ENCODE data around the gene CDK8. TPM values are rescaled to one million over a fixed set of nuclear protein-coding genes. Genes with fewer than 3 reads are reported as not detected.
"Not testable (repeated sequence)": the region's sequence is repeated elsewhere in the genome, so short reads cannot be mapped to it uniquely, and the experiment has no call there.

Gene CDK8
- polyA plus RNA-seq, 4 donors: 19.3 to 24.6 (median 23.0) TPM

DNA sequence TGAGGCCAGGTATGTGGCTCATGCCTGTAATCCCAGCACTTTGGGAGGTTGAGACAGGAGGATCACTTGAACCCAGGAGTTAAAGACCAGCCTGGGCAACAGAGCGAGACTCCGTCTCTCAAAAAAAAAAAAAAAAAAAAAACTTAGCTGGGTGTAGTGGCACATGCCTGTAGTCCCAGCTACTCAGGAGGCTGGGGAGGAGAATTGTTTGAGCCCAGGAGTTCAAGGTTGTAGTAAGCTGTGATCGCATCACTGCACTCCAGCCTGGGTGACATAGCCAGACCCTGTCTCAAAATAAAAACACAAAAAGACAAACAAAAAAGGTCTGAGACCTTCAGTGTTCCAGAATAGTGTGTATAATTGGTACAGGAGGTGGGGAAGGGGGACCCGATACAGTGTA lies 1.9 kb upstream of the CDK8 start:
- not testable (repeated sequence) for DNase-seq (ENCODE audit: low read depth in 4 of 4, low spot score in 2 of 4)

- no peak for DNase-seq (ENCODE audit: low read depth in 4 of 4, low spot score in 2 of 4)
Measured at GRCh38 chr13:26253262-26253786, 605 bp upstream of the CDK8 start.

GRCh38 chr13:26254583-26255111 lies 718 bp downstream of the CDK8 start:
- DNase-seq (ENCODE audit: low read depth in 4 of 4, low spot score in 2 of 4): no peak

- DNase-seq (ENCODE audit: low read depth in 4 of 4, low spot score in 2 of 4): no peak
Measured at GRCh38 chr13:26255115-26255514, 1.2 kb downstream of the CDK8 start.

- no peak for DNase-seq (ENCODE audit: low read depth in 4 of 4, low spot score in 2 of 4)
Measured at GRCh38 chr13:26255691-26256277, 1.9 kb downstream of the CDK8 start.

- no peak for DNase-seq (ENCODE audit: low read depth in 4 of 4, low spot score in 2 of 4)
Measured at GRCh38 chr13:26257049-26257448, 3.1 kb downstream of the CDK8 start.

DNA sequence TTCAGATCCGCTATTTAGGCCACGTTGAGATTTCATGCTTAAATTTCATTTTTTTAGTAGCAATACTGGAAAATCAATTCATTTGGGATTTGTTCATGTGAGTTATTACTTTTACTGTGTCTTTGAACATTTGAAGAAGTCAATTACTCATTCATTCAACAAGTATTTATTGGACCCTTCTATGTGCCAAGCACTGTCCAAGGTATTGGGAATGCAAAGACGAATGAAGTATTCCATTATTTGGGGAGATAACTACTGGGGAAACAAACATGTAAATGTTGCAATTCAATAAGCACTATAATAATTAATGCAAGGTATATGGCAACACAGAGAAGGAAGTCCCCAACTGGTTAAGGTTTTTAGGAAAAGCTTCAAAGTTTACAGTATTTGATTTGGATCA lies 5.7 kb downstream of the CDK8 start:
- no peak for DNase-seq (ENCODE audit: low read depth in 4 of 4, low spot score in 2 of 4)

DNA sequence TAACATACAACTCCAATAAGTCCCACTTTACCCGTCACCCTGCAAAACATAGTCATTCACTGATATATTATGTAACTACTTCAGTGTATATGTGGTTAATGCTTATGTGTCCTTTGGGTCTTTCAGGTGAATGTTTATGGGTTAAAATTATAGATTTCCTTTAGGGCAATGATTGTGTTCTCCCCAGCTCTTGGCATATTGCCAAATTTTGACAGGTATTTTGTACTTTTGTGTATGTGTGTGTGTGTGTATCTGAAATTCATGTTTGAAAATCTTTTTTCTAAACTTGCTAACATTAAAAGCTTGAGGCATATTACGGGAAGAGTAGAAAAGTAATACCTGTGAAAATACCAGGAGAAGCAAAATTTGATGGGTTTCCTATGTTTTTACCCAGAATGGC lies 8.2 kb downstream of the CDK8 start:
- no peak for DNase-seq (ENCODE audit: low read depth in 4 of 4, low spot score in 2 of 4)

GRCh38 chr13:26266311-26266710 lies 12.4 kb downstream of the CDK8 start:
- no peak for DNase-seq (ENCODE audit: low read depth in 4 of 4, low spot score in 2 of 4)

DNA sequence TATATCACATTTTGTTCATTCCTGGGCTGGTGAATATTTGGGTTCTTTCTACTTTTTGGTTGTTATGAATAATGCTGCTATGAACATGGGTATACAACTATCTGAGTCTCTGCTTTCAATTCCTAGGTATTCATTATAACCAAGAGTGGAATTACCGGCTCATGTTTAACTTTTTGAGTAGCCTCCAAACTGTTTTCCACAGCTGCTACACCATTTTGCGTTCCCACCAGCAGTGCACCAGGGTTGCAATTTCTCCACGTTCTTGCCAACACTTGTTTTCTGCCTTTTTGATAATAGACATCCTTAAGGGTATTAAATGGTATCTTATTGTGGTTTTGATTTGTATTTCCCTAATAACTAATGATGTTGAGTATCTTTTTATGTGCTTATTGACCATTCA lies 16.8 kb downstream of the CDK8 start:
- no peak for DNase-seq (ENCODE audit: low read depth in 4 of 4, low spot score in 2 of 4)

DNA sequence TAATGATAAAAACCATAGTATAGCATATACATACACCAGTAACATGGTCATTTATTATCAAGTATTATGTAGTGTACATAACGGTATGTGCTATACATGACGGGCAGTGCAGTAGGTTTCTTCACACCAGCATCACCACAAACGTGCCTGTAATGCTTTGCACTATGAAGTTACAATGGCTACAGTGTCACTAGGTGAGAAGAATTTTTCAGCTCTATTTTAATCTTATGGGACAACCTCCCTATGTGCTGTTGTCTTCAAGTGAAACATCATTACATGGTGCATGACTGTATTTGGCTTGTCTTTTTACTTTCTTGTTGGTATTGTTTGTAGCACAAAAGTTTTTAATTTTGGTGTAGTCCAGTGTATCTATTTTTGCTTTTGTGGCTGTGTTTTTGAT lies 18.7 kb downstream of the CDK8 start:
- DNase-seq (ENCODE audit: low read depth in 4 of 4, low spot score in 2 of 4): no peak

DNA sequence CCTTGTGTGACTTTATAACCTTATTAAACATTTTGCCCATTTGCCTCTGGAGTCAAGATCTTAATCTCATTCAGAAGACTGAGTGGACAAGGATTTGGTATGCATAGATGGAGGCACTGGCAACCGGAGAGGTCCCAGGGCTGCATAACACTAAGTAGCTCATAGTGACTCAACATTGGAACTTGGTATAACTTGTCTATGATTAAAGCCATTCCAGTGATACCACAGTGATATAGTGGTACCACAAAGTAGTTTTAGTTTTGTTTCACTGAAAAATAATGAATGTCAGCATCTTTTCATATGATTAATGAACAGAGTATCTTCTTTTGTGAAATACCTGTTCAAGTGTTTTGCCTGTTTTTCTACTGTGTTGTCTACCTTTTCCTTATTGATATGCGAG lies 26.4 kb downstream of the CDK8 start:
- no peak for DNase-seq (ENCODE audit: low read depth in 4 of 4, low spot score in 2 of 4)

DNA sequence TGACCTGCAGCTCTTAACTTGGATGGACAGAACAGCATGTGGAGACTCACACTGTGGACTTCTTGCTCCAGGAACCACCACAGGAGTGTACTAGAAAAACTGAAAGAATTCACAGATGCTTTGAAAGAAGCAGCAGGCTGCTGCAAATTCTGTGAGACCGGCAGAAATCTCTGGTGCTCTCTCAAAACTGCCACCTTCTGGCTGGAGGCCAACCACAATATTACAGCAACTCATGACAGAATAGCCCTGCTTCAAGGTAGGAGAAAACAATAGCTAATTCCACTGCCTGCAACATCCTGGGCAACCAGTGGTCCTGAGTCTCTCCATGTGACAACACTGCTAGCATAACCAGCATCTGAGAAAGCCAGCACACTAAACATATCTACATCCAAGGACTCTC lies 26.9 kb downstream of the CDK8 start:
- DNase-seq (ENCODE audit: low read depth in 4 of 4, low spot score in 2 of 4): no peak

- not testable (repeated sequence) for DNase-seq (ENCODE audit: low read depth in 4 of 4, low spot score in 2 of 4)
Measured at GRCh38 chr13:26285911-26286310, 32.0 kb downstream of the CDK8 start.

- DNase-seq (ENCODE audit: low read depth in 4 of 4, low spot score in 2 of 4): not testable (repeated sequence)
Measured at GRCh38 chr13:26288838-26289237, 34.9 kb downstream of the CDK8 start.

- no peak for DNase-seq (ENCODE audit: low read depth in 4 of 4, low spot score in 2 of 4)
Measured at GRCh38 chr13:26295812-26296211, 41.9 kb downstream of the CDK8 start.

DNA sequence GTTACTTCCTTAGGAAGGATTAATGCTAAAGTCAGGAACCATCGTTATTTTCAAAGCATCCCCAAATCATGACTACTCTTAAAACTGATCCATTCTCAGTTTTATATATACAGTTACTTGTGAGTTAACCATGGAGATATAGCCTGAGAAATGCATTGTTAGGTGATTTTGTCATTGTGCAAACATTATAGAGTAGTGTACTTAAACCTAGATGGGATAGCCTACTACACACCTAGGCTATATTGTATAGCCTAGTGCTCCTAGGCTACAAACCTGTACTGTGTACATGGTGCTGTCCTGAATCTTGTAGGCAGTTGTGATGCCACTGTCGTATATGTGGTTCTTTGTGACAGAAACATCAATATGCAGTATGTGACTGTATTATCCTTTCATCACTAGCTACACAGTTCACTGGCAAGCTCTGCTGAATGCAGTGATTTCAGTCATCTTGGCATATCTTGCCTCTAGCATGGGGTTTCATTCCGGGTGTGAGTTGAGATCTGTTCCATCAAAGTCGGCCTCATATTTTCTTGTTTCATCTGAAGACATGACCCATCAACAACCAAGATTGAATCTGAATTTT lies 45.3 kb downstream of the CDK8 start:
- DNase-seq (ENCODE audit: low read depth in 4 of 4, low spot score in 2 of 4): no peak

GRCh38 chr13:26300140-26300539 lies 46.2 kb downstream of the CDK8 start:
- no peak for DNase-seq (ENCODE audit: low read depth in 4 of 4, low spot score in 2 of 4)

GRCh38 chr13:26305676-26306075 lies 51.7 kb downstream of the CDK8 start:
- no peak for DNase-seq (ENCODE audit: low read depth in 4 of 4, low spot score in 2 of 4)

GRCh38 chr13:26307701-26308100 lies 53.8 kb downstream of the CDK8 start:
- DNase-seq (ENCODE audit: low read depth in 4 of 4, low spot score in 2 of 4): no peak

DNA sequence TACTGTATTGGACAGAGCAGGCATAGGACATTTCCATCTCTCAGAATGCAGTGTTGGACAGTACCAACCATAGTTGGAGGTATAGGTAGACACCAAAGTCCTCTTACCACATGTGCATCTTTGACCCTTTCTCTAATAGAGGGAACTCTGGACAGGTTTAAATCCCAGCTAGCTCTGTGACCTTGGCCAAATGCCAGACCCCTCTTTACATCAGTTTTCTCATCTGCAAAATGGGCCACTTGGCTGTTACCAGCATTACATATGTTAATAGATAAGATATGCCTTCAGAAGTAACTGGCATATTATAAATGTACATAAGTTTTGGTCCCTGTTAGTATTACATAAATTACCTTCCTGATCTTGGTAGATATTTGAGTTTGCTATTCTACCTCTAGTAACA lies 54.3 kb downstream of the CDK8 start:
- no peak for DNase-seq (ENCODE audit: low read depth in 4 of 4, low spot score in 2 of 4)

DNA sequence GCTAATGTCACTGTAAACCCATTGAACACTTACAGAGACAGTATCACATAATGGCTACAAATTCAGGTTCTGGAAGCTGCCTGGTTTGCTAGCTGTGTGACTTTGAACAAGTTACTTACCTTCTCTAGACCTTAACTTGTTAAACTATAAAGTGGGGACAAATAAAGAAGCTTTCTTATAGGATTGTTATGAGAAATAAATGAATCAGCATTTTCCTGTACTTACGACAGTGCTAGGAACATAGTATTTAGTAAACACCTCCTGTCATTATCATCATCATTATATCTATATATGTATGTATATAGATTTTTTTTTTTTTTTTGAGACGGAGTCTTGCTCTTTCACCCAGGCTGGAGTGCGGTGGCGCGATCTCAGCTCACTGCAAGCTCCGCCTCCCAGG lies 54.9 kb downstream of the CDK8 start:
- DNase-seq (ENCODE audit: low read depth in 4 of 4, low spot score in 2 of 4): no peak

Data from left renal cortex interstitium (tissue), 4 donors.